GM23338 (cell line): ENCODE results near the gene RENBP. TPM values are rescaled to one million over a fixed set of nuclear protein-coding genes. Genes with fewer than 3 reads are reported as not detected.

ENCODE experiments used
- ATAC-seq: fragments of 200-7000 bp; cut with Tn5 transposase; 3 replicates; pipeline ENCODE4 v1.9.1; 2020
- DNase-seq: peaks from one replicate; pipeline ENCODE4 v3.0.0-alpha.2; 2015; ENCODE audit warnings: low spot score
- H2AFZ ChIP-seq: fragments of 200-600 bp; sonication (generic); 2 replicates; pipeline ENCODE4 v1.8.0; 2016; ENCODE audit warnings: antibody characterized with exemption, mild to moderate bottlenecking, moderate library complexity
- H3F3A ChIP-seq: fragments of 200-600 bp; sonication (generic); replicated peaks from 2 replicates; pipeline ENCODE4 v1.8.0; 2017; ENCODE audit warnings: antibody characterized with exemption, mixed run types, low read depth
- H3K27ac ChIP-seq: fragments of 200-600 bp; sonication (generic); 2 replicates; pipeline ENCODE4 v1.6.1; 2016; ENCODE audit warnings: low read depth
- H3K27me3 ChIP-seq: fragments of 200-600 bp; sonication (generic); 2 replicates; pipeline ENCODE4 v1.8.0; 2016; ENCODE audit warnings: mild to moderate bottlenecking, mixed run types, moderate library complexity; ENCODE audit not compliant: insufficient read depth
- H3K36me3 ChIP-seq: fragments of 200-600 bp; sonication (generic); 2 replicates; pipeline ENCODE4 v1.8.0; 2016; ENCODE audit warnings: mild to moderate bottlenecking; ENCODE audit not compliant: insufficient read depth
- H3K4me1 ChIP-seq: fragments of 200-600 bp; sonication (generic); 2 replicates; pipeline ENCODE4 v1.8.0; 2016; ENCODE audit warnings: mild to moderate bottlenecking, moderate library complexity; ENCODE audit not compliant: insufficient read depth
- H3K4me2 ChIP-seq: fragments of 200-600 bp; sonication (generic); 2 replicates; pipeline ENCODE4 v1.7.1; 2017; ENCODE audit warnings: mixed run types
- H3K4me3 ChIP-seq: fragments of 200-600 bp; sonication (generic); 2 replicates; pipeline ENCODE4 v1.6.1; 2016; ENCODE audit warnings: mixed run types
- H3K79me2 ChIP-seq: fragments of 200-600 bp; sonication (generic); replicated peaks from 2 replicates; pipeline ENCODE4 v1.8.0; 2017; ENCODE audit warnings: mild to moderate bottlenecking; ENCODE audit not compliant: insufficient read depth
- H3K9me2 ChIP-seq: fragments of 200-600 bp; sonication (generic); 2 replicates; pipeline ENCODE4 v1.8.0; 2017; ENCODE audit not compliant: insufficient read depth
- H4K20me1 ChIP-seq: fragments of 200-600 bp; sonication (generic); replicated peaks from 2 replicates; pipeline ENCODE4 v1.8.0; 2017; ENCODE audit warnings: mild to moderate bottlenecking; ENCODE audit not compliant: insufficient read depth
- H3K27ac Mint-ChIP-seq: 2 replicates; pipeline ENCODE4 v1.8.0; 2020; ENCODE audit warnings: inconsistent platforms, mild to moderate bottlenecking, moderate library complexity, mixed read lengths
- H3K27me3 Mint-ChIP-seq: 3 replicates; pipeline ENCODE4 v1.8.0; 2022; ENCODE audit warnings: low read depth, mild to moderate bottlenecking, moderate library complexity, mixed read lengths, inconsistent platforms; ENCODE audit not compliant: insufficient read depth, poor library complexity
- H3K36me3 Mint-ChIP-seq: 3 replicates; pipeline ENCODE4 v1.8.0; 2021; ENCODE audit warnings: low read depth, mild to moderate bottlenecking, inconsistent platforms, moderate library complexity, mixed read lengths
- H3K4me1 Mint-ChIP-seq: 3 replicates; pipeline ENCODE4 v1.8.0; 2020; ENCODE audit warnings: mild to moderate bottlenecking, inconsistent platforms, mixed read lengths
- H3K4me3 Mint-ChIP-seq: 3 replicates; pipeline ENCODE4 v1.8.0; 2021; ENCODE audit warnings: moderate library complexity, mild to moderate bottlenecking, inconsistent platforms, mixed read lengths
- H3K9me3 Mint-ChIP-seq: 3 replicates; pipeline ENCODE4 v1.8.0; 2020; ENCODE audit warnings: moderate library complexity, mild to moderate bottlenecking, inconsistent platforms, mixed read lengths
- CTCF ChIP-seq, 2 experiments: fragments of 200-600 bp in 1 of 2; sonication (generic) in 1 of 2; conservative IDR thresholded peaks; 2 replicates each; pipeline versions ENCODE4 v1.5.1 to v1.6.1; 2016 to 2017; ENCODE audit warnings: antibody characterized with exemption in 2 of 2, low read depth in 2 of 2, mild to moderate bottlenecking in 2 of 2, moderate library complexity in 1 of 2
- EZH2 ChIP-seq: fragments of 200-600 bp; sonication (generic); IDR thresholded peaks from one replicate; pipeline ENCODE4 v1.8.0; 2017; ENCODE audit warnings: antibody characterized with exemption, mild to moderate bottlenecking, low read depth; ENCODE audit not compliant: unreplicated experiment
- EZH2phosphoT487 ChIP-seq: fragments of 200-600 bp; sonication (generic); IDR thresholded peaks from one replicate; pipeline ENCODE4 v1.8.1; 2018; ENCODE audit warnings: antibody characterized with exemption; ENCODE audit not compliant: unreplicated experiment
- STAT1 ChIP-seq: IDR thresholded peaks from one replicate; pipeline ENCODE4 v1.6.1; 2016; ENCODE audit warnings: antibody characterized with exemption; ENCODE audit not compliant: unreplicated experiment
- ZNF114 ChIP-seq: fragments of 250-450 bp; sonication (Bioruptor Pico); IDR thresholded peaks from 2 replicates; pipeline ENCODE4 v1.5.0; 2020; ENCODE audit warnings: mild to moderate bottlenecking, moderate library complexity
- ZNF331 ChIP-seq: fragments of 250-450 bp; sonication (Bioruptor Pico); IDR thresholded peaks from 2 replicates; pipeline ENCODE4 v1.5.0; 2020; ENCODE audit warnings: low read depth, mild to moderate bottlenecking, moderate library complexity
- polyA plus RNA-seq: library from polyadenylated mRNA; unstranded; fragments of >200 nt; fragmentation: Nextera tagmentation; extraction: Ambion mirVana; gene quantifications from 2 replicates; pipeline ENCODE4 v1.2.1, GENCODE V29; 2016
- total RNA-seq: library from RNA; depleted of rRNA; stranded (reverse); fragments of >200 nt; shearing (Covaris generic); gene quantifications from 2 replicates; pipeline ENCODE4 v1.2.3, GENCODE V29; 2014
- TF ChIP-seq, protein P1 (sequence below): IDR thresholded peaks from one replicate; pipeline ENCODE4 v1.6.1; 2018; ENCODE audit warnings: antibody characterized with exemption; ENCODE audit not compliant: unreplicated experiment
- TF ChIP-seq, protein P2 (sequence below): IDR thresholded peaks from 2 replicates; pipeline ENCODE4 v1.6.1; 2016; ENCODE audit warnings: antibody characterized with exemption

RENBP gene
- total and polyA plus RNA-seq, 2 experiments from 2014 or later: 2.0 to 10.3 TPM

DNA sequence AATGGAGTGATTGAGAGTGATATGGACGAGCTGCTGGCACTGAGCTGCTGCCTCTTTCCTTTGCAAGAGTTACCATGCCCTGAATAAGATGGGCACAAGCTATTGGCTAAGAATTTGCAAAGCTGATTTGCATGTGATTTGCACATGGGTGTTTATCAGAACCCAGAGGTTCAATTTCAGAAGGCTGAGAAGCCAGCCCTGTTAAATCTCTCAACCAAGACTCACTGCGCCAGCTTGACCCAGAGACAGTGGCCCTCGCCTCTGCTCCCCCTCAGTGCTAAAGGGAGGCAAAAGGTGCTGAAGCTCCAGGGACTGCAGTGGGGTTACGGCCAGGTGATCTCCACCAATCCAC, 19.1 kb downstream of the RENBP start:
- TF ChIP-seq CTCF (conservative IDR thresholded peaks at IDR 0.05; ENCODE audit: low read depth in 2 of 2) (no peak), EZH2phosphoT487 (no peak), ZNF331 (no peak), ZNF114 (CRISPR knock-in tag) (no peak)
- TF ChIP-seq, protein P1, sequence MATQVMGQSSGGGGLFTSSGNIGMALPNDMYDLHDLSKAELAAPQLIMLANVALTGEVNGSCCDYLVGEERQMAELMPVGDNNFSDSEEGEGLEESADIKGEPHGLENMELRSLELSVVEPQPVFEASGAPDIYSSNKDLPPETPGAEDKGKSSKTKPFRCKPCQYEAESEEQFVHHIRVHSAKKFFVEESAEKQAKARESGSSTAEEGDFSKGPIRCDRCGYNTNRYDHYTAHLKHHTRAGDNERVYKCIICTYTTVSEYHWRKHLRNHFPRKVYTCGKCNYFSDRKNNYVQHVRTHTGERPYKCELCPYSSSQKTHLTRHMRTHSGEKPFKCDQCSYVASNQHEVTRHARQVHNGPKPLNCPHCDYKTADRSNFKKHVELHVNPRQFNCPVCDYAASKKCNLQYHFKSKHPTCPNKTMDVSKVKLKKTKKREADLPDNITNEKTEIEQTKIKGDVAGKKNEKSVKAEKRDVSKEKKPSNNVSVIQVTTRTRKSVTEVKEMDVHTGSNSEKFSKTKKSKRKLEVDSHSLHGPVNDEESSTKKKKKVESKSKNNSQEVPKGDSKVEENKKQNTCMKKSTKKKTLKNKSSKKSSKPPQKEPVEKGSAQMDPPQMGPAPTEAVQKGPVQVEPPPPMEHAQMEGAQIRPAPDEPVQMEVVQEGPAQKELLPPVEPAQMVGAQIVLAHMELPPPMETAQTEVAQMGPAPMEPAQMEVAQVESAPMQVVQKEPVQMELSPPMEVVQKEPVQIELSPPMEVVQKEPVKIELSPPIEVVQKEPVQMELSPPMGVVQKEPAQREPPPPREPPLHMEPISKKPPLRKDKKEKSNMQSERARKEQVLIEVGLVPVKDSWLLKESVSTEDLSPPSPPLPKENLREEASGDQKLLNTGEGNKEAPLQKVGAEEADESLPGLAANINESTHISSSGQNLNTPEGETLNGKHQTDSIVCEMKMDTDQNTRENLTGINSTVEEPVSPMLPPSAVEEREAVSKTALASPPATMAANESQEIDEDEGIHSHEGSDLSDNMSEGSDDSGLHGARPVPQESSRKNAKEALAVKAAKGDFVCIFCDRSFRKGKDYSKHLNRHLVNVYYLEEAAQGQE: no peak
- TF ChIP-seq, protein P2, sequence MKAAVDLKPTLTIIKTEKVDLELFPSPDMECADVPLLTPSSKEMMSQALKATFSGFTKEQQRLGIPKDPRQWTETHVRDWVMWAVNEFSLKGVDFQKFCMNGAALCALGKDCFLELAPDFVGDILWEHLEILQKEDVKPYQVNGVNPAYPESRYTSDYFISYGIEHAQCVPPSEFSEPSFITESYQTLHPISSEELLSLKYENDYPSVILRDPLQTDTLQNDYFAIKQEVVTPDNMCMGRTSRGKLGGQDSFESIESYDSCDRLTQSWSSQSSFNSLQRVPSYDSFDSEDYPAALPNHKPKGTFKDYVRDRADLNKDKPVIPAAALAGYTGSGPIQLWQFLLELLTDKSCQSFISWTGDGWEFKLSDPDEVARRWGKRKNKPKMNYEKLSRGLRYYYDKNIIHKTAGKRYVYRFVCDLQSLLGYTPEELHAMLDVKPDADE: no peak
- Mint-ChIP-seq H3K9me3 (no peaks in the 10 kb centered on the region; the same call in 2 of the 3 replicates), H3K27me3 (peaks cover 9% of the 10 kb centered on the region), H3K27ac (peak overlapping the region; percentile 87), H3K4me3 (peak overlapping the region; percentile 89), H3K36me3 (peaks cover under 1% of the 10 kb centered on the region; the same call in 2 of the 3 replicates), H3K4me1 (peaks cover 26% of the 10 kb centered on the region)
- Histone ChIP-seq H3K4me1 (peaks cover 10% of the 10 kb centered on the region; the same call in 1 of the 2 replicates), H4K20me1 (no peaks in the 10 kb centered on the region), H3K27me3 (no peaks in the 10 kb centered on the region), H3K9me2 (no peaks in the 10 kb centered on the region), H3K36me3 (no peaks in the 10 kb centered on the region), H3K79me2 (no peaks in the 10 kb centered on the region), H3K4me2 (peak overlapping the region; percentile 83), H3K4me3 (peak overlapping the region; percentile 65), H3K27ac (no peak overlapping the region), H3F3A (0 out of 2 replicates have a peak, but pooled peaks cover 5% of the 10 kb centered on the region), H2AFZ (no peak overlapping the region)
- no peak for DNase-seq
- ATAC-seq: no peak

DNA sequence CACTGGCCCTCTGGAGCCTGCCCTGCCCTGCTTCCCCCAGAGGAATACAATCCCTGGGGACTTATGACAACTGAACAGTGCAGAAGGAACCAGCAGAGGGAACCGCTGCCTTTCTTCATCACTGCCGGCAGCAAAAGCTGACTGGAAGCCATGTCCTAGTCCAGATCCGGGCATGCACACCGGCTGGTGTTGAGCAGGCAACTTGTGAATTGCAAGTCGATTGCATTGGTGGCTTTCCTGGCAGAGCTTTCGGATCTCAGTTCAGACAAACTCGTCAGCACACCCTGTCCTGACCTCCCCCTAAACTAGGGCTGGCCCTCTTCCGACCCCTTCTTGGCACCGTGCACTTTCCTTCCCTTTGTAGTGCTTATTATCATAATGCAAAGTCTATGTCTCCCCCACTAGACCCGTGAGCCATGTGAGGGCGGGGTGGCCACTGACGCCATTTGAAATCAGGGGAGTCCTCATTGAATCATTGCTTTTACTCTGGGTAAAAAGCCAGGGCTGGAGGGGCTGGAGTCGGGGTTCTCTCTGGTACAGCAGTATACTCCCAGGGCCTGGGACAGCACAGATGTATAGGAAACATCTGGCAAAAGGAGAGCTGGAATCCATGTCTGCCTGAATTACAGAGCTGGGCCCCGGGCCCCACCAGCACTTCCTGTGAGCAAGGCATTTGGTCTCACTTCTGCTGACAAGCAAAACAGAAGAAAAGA, 20.1 kb downstream of the RENBP start:
- H3K9me3 Mint-ChIP-seq: no peaks in the 10 kb centered on the region; the same call in 2 of the 3 replicates

More for the DNA sequence above, 20.1 kb downstream of the RENBP start:
- Mint-ChIP-seq H3K4me3 (peak overlapping the region; percentile 89; the same call in 2 of the 3 replicates), H3K4me1 (peaks cover 26% of the 10 kb centered on the region), H3K36me3 (peaks cover 3% of the 10 kb centered on the region; the same call in 1 of the 3 replicates), H3K27ac (no peak overlapping the region), H3K27me3 (peaks cover 10% of the 10 kb centered on the region)
- DNase-seq (peak; percentile 41), ATAC-seq (no peak)
- Histone ChIP-seq H3K9me2 (no peaks in the 10 kb centered on the region), H3K4me3 (no peak overlapping the region), H3K27me3 (no peaks in the 10 kb centered on the region), H3K4me2 (0 out of 2 replicates have a peak overlapping the region, but pooled peaks have one; percentile 83), H4K20me1 (no peaks in the 10 kb centered on the region), H3K79me2 (no peaks in the 10 kb centered on the region), H3K27ac (no peak overlapping the region), H3F3A (0 out of 2 replicates have a peak, but pooled peaks cover 4% of the 10 kb centered on the region), H2AFZ (no peak overlapping the region), H3K4me1 (peaks cover 10% of the 10 kb centered on the region; the same call in 1 of the 2 replicates), H3K36me3 (no peaks in the 10 kb centered on the region)
- no peak for TF ChIP-seq STAT1
- no peak for TF ChIP-seq EZH2
- TF ChIP-seq CTCF (conservative IDR thresholded peaks at IDR 0.05; ENCODE audit: low read depth in 2 of 2): peak; percentile 28 to 49
